LoVo (cell line): ENCODE results near the gene BRCA2.
"Not testable (repeated sequence)": the region's sequence is repeated elsewhere in the genome, so short reads cannot be mapped to it uniquely, and the experiment has no call there.

Source experiments
- DNase-seq: peaks from one replicate; pipeline ENCODE4 v3.0.0-alpha.2; 2016; ENCODE audit warnings: low spot score

The BRCA2 gene

DNA sequence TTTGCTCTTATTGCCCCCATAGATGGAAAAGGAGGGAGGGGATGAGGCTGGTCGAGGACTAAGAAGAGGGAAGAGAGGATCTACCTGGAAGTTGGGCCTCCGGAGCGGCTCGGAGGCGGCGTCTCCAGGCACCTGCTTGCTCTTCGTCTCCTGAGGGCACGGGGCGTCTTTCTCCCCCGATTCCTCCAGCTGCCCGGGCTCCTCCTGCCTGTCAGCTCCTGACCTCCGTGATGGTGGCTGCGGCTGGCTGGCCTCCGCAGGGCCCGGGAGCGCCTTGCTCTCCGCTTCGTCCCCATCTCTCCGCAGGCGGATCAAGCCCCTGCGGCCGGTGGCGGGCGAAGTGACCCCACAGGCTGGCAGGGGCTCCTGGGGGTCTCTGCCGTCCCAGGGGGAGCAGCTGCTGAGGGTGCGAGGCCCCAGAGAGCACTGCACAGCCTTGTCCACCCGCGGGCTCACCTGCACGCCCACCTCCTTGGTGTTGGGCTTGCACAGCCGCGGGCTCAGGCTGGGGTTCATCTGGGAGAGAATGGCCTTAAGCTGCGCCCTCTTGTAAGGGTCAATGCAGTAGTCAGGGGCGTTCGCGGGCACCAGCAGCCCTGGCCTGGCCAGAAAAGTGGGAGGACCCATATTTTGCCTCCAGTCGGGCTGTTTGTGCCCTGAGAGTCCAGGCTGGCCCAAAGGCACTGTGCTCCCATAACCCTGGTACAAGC lies 4.0 kb upstream of the BRCA2 start:
- no peak for DNase-seq

DNA sequence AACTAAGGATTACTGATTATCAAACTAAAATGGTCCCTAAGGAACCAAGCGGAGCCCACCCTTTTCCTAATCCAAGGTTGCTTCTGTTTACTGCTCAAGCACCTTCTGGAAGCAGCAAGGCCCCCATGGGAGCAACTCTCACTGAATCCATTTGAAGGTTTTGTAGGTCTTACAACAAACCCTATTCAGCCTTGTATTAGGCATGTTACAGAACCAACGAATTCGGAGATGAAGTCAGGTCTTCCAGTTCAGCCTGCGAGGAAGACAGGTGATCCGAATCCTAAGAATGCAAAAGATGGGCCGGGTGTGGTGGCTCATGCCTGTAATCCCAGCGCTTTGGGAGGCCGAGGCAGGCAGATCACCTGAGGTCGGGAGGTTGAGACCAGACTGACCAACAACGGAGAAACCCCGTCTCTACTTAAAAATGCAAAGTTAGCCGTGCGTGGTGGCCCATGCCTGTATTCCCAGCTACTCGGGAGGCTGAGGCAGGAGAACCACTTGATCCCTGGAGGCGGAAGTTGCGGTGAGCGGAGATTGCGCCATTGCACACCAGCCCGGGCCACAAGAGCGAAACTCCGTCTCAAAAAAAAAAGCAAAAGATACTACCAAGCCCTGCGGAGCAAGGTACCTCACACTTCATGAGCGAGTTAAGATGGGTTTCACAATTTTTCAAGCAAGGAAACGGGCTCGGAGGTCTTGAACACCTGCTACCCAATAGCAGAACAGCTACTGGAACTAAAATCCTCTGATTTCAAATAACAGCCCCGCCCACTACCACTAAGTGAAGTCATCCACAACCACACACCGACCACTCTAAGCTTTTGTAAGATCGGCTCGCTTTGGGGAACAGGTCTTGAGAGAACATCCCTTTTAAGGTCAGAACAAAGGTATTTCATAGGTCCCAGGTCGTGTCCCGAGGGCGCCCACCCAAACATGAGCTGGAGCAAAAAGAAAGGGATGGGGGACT lies 754 bp upstream of the BRCA2 start:
- peak; percentile 33 for DNase-seq

DNA sequence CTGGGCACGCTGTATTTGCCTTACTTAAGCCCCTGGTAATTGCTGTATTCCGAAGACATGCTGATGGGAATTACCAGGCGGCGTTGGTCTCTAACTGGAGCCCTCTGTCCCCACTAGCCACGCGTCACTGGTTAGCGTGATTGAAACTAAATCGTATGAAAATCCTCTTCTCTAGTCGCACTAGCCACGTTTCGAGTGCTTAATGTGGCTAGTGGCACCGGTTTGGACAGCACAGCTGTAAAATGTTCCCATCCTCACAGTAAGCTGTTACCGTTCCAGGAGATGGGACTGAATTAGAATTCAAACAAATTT lies 676 bp downstream of the BRCA2 start:
- no peak for DNase-seq

DNA sequence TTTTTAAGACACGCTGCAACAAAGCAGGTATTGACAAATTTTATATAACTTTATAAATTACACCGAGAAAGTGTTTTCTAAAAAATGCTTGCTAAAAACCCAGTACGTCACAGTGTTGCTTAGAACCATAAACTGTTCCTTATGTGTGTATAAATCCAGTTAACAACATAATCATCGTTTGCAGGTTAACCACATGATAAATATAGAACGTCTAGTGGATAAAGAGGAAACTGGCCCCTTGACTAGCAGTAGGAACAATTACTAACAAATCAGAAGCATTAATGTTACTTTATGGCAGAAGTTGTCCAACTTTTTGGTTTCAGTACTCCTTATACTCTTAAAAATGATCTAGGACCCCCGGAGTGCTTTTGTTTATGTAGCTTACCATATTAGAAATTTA lies 1.2 kb downstream of the BRCA2 start:
- no peak for DNase-seq

DNA sequence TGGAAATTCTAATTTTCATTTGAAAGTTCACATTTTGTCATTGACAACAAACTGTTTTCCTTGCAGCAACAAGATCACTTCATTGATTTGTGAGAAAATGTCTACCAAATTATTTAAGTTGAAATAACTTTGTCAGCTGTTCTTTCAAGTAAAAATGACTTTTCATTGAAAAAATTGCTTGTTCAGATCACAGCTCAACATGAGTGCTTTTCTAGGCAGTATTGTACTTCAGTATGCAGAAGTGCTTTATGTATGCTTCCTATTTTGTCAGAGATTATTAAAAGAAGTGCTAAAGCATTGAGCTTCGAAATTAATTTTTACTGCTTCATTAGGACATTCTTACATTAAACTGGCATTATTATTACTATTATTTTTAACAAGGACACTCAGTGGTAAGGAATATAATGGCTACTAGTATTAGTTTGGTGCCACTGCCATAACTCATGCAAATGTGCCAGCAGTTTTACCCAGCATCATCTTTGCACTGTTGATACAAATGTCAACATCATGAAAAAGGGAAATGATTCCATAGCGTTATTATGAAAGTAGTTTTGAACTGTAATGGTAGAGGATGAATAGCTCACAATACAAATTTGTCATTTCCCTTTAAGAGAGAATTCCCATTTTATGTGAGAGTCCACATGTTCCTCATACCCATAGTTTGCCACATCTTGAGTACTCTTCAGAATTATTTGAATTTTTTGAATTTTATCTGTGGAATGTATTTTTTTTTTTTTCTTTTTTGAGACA lies 2.6 kb downstream of the BRCA2 start:
- no peak for DNase-seq

DNA sequence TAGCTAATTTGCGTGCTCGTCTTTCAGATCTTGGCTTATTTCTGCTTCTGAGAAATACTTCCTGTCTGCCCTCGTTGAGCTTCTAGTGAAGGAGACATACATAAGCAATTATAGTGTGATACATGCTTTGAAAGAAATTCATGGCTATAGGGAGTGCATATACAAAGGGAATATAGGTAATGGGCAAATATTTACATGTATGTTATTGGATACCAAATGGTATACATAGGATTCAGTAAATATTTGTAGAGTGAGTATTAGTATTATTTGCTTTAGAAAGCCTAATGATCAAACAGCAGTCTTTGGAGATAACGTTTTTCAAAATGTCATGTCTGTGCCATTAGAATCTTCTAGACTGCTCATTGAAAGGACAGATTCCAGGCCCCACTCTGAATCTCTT lies 5.2 kb downstream of the BRCA2 start:
- no peak for DNase-seq

DNA sequence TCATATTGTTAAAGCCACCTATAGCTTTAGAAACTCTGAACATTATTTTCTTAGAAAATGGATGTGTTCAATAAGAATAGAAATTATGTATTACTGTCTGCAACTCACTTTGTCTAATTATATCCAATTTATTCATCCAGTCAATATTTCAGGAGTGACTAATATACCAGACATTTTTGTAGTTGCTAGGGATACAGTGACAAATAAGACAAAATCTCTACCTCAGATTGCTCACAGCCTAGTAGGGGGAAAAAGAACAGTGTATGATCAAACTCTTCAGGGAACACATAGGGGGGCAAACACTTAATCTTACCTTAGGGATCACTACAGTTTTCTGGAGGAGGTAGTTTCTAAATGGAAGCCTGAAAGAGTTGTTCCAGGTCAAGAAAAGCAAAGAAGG lies 8.6 kb downstream of the BRCA2 start:
- no peak for DNase-seq

DNA sequence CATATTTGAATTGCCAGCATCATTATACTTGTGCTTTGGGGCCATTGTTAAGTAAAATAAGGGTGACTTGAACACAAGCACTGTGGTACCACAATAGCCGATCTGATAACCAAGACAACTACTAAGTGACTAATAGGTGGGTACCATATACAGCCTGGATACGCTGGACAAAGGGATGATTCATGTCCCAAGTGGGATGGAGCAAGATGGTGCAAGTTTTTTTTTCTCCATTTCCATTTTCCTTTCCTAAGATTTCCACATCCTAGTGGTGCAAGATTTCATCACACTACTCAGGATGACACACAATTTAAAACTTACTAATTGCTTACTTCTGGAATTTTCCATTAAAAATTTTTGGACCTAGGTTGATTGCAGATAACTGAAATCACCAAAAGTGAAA lies 15.1 kb downstream of the BRCA2 start:
- no peak for DNase-seq

DNA sequence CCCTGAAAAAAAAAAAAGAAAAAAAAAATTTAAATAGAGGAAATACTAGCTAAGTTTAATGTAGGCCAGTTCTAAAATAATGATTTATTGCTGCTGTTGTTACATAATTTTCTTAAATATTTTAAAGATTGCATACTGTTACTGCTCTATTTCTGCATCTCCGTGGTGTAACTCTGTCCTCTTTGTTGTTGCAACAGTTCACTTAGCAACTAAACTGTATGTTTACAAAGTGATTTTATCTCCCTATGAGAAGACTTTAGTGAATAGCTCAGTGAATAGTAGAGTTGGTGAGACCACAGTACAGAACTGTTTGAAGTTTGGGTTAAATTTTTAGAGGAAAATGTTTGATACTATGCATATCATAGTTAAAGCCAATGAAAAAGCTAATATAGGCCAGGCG lies 19.4 kb downstream of the BRCA2 start:
- DNase-seq, result no peak

DNA sequence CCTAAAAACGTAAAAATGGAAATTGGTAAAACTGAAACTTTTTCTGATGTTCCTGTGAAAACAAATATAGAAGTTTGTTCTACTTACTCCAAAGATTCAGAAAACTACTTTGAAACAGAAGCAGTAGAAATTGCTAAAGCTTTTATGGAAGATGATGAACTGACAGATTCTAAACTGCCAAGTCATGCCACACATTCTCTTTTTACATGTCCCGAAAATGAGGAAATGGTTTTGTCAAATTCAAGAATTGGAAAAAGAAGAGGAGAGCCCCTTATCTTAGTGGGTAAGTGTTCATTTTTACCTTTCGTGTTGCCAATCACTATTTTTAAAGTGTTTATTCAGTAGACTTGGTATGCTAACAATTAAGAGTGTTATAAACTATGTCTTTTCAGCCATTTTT lies 25.6 kb downstream of the BRCA2 start:
- no peak for DNase-seq

DNA sequence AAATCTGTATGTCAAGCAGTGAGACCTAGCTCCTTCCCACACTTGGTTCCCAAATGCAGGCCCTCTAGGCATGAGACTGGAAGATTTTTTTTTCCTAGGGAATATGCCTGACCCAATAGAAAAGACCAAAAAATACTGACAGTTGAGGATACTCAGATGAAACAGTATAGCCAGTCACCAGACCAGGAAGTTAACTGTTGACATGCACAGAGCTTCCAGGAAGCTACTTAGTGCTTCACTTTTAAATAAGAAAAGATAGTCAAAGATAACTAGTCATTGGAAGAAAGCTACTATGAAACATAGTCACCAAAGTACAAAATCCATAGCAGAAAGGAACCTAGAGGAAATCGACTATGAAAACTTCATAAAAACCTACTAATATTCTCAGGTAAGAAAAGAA lies 32.3 kb downstream of the BRCA2 start:
- DNase-seq, result no peak

DNA sequence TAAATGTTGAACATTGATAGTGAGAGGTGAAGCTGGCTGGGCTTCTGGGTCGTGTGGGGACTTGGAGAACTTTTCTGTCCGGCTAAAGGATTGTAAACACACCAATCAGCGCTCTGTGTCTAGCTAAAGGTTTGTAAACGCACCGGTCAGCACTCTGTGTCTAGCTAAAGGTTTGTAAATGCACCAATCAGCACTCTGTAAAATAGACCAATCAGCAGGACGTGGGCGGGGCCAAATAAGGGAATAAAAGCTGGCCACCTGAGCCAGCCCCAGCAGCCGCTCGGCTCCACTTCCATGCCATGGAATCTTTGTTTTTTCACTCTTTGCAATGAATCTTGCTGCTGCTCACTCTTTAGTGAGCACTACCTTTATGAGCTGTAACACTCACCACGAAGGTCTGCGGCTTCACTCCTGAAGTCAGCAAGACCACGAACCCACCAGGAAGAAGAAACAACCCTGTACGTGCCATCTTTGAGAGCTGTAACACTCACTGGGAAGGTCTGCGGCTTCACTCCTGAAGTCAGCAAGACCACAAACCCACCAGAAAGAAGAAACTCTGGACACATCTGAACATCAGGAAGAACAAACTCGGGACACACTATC lies 35.6 kb downstream of the BRCA2 start:
- DNase-seq, result not testable (repeated sequence)

DNA sequence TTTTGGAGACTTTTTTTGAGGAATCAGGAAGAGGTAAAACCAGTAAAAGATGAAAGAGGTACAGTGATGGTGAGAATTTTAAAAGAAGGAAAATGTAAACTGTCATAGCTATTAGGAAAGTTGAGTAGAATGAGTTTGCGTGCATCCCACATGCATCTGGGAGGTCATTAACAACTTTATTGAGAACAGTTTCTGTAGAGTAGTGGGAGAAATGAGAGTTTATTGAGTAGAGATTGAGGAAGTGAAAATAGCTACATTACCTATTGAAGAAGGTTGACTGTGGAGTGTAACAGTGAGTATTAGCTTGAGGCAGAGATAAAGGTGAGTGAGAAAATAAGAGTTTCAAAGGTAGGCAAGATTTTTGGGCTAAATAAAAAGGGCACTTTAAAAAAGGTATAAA lies 38.7 kb downstream of the BRCA2 start:
- no peak for DNase-seq

DNA sequence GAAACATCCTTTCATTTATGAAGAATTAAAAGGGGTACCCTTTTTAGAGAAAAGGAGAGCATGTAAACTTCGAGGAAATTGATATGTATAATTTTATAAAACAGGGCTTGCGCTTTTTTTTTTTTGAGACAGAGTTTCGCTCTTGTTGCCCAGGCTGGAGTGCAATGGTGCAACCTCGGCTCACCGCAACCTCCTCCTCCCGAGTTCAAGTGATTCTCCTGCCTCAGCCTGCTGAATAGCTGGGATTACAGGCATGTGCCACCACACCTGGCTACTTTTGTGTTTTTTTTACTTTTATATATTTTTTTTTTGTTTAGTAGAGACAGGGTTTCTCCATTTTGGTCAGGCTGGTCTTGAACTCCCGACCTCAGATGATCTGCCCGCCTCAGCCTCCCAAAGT lies 40.6 kb downstream of the BRCA2 start:
- DNase-seq, result not testable (repeated sequence)

DNA sequence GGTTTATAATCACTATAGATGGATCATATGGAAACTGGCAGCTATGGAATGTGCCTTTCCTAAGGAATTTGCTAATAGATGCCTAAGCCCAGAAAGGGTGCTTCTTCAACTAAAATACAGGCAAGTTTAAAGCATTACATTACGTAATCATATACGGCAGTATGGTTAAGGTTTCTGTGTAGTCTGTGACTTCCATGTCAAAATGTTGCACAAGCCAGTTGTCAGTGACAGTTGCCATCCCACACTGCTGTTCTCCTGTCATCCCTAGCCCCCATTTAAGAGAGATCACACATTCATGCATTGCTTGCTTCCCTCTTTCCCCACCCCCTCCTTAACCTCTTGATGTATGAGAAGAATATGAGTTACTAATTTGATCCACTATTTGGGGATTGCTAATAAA lies 47.3 kb downstream of the BRCA2 start:
- DNase-seq, result no peak

DNA sequence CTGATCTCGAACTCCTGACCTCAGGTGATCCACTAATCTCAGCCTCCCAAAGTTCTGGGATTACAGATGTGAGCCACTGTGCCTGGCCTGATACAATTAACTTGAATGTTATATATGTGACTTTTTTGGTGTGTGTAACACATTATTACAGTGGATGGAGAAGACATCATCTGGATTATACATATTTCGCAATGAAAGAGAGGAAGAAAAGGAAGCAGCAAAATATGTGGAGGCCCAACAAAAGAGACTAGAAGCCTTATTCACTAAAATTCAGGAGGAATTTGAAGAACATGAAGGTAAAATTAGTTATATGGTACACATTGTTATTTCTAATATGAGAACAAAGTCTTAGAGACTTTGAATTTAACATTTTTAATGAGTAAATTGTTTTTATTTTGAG lies 55.5 kb downstream of the BRCA2 start:
- DNase-seq, result no peak

DNA sequence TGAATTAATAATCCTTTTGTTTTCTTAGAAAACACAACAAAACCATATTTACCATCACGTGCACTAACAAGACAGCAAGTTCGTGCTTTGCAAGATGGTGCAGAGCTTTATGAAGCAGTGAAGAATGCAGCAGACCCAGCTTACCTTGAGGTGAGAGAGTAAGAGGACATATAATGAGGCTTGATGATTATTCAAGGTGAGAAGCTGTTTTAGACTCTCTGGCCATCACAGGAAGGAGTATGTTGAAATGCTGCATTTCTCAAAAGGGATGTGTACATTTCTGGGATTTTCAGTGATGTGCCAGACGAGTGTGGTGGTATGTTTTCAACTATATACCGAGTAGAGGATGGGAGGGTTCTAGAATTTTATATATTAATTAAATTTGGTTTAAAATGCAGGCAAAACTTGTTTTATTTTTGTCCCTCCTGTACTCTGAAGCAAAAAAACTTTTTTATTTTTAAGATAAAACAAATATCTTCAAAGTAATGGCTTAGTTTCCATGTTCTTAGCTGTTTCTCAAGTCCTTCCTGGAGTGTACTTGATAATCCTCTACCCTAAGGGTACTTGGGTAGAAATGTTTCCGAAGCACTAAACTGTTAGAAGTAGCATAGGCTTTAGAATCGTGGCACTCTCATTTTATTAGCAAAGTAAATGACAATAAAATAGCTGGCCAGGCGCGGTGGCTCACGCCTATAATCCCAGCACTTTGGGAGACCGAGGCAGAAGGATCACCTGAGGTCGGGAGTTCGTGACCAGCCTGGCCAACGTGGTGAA lies 61.5 kb downstream of the BRCA2 start:
- DNase-seq, result no peak

DNA sequence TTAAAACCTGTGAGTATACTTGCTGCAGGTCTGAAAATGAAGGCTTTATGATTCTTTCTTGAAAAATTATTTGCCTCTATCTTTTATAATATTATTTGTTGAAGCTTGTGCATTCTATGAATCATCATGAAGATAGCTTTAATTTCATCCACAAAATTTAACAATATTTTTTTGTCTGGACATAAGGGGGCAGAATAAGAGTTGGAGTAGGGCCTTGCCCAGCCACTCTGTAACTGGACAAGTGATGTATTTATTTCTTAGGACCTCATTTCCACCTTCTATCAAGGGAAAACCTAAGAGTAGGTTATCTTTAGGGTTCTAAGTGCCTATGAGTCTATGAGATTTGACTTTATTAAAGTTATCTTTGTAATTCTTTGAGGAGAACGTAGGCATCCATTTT lies 62.7 kb downstream of the BRCA2 start:
- no peak for DNase-seq

DNA sequence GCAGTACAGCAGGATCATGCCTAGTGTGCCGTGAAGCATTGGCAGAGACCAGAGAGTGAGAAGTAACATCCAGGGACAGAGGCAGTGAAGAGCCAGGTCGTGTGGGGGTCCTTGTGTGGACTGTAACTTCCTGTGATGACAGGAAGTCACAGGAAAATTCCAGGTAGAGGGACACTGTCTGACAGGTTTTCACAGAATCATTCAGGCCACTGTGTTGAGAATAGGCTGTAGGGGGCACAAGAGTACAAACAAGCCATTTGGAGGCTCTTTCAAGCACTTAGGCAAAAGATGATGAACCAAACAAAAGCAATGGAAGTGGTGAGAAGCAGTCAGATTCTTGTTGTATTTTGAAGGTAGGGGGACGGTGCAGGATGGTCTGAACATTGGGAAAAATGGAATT lies 66.2 kb downstream of the BRCA2 start:
- DNase-seq, result no peak

DNA sequence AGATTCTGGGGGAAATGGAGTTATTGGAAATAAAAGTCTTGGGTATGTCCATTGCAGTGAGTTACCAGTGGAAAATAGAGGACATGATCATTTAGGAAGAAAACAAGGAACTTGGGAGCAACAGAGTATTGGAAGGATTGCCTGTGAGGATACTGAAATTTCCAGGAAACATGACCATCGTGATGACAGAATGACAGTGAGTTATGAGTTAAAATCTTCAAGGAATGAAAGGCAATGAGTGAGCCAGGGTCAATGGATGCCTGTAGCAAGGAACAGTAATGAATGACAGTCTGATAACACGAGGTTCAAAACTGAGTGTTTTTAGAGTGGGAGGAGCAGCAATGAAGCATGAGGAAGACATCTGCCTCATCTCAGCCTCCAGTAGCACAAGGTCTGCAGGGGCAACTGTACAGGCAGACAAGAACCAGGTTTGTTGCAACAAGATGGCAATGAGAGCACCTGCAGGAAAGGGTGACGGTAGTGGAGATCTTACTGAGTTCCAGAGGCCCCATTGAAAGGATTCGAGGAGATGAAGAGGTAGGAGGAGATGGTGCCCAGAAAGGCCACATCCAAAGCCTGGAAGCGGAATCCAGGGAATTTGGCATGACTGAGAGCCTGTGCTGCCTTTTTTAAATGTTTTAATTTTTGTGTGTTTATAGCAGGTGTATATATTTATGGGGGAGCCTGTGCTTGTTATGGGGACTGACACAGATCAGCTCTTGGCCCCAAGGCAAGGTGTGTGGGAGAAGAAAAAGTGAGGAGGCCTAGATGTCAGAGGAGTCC lies 68.7 kb downstream of the BRCA2 start:
- DNase-seq, result no peak

DNA sequence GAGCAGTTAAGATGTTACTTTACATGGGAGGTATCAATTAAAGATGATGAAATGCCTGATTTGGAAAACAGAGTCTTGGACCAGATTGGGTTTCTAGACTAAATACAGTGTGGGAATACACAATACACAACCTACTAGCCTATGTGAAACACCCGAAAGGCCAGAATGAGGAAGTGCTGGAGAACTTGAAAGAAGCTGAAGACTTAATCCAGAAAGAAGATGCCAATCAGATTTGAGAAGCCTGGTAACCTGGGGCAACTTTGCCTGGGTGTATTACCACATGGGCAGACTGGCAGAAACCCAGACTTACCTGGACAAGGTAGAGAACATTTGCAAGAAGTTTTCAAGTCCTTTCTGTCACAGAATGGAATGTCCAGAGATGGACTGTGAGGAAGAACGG lies 69.4 kb downstream of the BRCA2 start:
- no peak for DNase-seq
